GM10266 (cell line): ENCODE measurements around the gene TAL1.

Source experiments
- DNase-seq: peaks from one replicate; pipeline ENCODE4 v3.0.0; 2012; ENCODE audit errors: extremely low spot score
- TF ChIP-seq, protein P1 (sequence below): IDR thresholded peaks from 2 replicates; pipeline ENCODE4 v1.5.1; 2012; ENCODE audit warnings: mild to moderate bottlenecking, low read depth; ENCODE audit not compliant: control insufficient read depth, insufficient read depth; ENCODE audit errors: missing control alignments

TAL1 gene

DNA sequence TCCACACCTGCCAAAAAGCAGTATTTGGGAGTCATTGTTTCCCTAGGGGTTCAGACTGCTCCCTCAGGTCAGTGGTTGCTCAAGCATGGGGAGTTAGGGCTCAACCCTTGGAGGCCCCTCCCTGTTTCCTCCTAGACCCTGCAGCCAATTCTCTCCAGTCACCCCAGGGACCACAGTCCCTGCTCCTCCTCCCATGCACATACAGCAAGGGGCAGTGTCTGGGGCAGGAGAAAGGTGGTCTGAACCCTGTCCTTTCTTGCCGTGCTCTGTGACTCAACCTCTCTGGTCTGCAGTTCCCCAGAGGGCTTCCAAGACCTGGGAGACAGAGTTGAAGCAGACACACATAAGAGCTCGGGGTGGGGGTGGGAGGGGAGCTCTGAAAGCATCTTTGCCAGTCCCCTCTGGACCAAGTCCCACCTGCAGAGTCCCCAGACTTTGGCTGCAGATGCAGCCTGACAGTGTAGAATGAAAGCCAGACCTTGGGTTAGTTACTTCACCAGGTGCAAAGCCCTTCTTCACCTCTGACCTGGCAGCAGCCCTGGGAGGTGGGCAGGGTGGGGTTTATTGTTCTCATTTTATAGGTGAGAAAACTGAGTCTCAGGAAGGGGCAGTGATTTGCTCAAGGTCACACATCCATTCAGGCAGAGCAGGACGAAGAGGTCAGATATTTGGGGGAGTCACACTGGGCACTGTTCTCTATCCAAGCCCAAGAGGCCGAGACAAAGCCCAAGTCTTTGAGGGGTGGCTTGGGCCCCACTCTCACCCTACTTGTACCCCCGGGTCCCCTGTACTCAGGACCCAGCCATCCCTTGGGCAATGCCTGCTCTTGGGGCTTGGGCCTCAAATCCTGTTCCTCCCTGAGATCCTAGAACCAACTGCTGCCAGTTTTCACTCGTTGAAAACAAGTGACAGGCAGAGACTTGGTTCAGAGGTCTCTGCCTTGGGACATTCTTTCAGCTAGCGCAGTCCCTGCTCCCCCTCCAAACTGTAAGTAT is 42.9 kb downstream of the TAL1 start:
- DNase-seq: no peak
- TF ChIP-seq, protein P1, sequence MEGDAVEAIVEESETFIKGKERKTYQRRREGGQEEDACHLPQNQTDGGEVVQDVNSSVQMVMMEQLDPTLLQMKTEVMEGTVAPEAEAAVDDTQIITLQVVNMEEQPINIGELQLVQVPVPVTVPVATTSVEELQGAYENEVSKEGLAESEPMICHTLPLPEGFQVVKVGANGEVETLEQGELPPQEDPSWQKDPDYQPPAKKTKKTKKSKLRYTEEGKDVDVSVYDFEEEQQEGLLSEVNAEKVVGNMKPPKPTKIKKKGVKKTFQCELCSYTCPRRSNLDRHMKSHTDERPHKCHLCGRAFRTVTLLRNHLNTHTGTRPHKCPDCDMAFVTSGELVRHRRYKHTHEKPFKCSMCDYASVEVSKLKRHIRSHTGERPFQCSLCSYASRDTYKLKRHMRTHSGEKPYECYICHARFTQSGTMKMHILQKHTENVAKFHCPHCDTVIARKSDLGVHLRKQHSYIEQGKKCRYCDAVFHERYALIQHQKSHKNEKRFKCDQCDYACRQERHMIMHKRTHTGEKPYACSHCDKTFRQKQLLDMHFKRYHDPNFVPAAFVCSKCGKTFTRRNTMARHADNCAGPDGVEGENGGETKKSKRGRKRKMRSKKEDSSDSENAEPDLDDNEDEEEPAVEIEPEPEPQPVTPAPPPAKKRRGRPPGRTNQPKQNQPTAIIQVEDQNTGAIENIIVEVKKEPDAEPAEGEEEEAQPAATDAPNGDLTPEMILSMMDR: no peak

DNA sequence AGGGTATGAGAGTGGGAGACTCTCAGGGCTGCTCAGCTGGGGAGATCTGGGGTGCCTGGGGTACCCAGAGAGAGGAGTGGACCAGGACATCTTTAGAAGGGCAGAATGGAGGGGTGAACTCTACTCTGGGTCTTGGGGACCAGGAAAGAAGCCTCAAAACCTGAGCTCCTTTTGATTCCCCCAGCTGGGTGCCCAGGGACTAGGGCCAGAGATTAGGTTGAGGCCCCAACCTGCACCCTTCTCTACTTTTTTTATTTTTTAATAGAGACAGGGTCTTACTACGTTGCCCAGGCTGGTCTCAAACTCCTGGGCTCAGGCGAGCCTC is 44.1 kb downstream of the TAL1 start:
- DNase-seq: no peak
- TF ChIP-seq, protein P1: no peak

DNA sequence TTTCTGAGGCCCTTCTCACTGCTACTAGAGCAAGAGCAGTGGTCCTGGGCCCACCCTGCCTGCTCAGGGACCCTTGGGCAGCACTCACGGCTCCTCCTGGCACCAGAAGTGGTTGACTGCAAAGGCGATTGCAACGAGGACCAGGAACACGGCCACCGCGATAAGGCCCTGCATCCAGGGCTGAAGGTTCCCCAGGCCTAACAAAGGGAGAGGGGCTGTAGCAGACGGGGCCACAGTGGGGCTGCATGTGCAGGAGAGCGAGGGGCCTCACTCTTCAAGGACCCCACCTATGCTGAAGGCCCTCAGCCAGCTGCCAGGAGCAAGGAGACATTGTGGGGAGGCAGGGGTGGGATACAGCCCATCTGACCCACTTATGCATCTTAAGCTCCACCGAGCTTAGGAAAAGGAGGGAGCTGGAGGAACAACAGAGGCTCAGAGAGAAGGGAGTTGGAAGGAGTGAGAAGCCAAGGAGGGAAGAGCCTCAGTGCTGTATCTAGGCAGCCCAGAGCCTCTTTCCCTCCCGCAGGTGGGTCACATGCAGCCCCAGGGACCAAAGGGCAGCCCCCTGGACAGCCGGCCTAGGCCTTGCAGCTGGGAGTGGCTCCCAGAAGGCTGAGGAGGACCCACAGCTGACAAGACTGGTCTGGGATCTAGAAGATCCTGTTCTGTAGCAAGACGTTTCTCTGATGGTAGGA is 44.6 kb downstream of the TAL1 start:
- no peak for DNase-seq

DNA sequence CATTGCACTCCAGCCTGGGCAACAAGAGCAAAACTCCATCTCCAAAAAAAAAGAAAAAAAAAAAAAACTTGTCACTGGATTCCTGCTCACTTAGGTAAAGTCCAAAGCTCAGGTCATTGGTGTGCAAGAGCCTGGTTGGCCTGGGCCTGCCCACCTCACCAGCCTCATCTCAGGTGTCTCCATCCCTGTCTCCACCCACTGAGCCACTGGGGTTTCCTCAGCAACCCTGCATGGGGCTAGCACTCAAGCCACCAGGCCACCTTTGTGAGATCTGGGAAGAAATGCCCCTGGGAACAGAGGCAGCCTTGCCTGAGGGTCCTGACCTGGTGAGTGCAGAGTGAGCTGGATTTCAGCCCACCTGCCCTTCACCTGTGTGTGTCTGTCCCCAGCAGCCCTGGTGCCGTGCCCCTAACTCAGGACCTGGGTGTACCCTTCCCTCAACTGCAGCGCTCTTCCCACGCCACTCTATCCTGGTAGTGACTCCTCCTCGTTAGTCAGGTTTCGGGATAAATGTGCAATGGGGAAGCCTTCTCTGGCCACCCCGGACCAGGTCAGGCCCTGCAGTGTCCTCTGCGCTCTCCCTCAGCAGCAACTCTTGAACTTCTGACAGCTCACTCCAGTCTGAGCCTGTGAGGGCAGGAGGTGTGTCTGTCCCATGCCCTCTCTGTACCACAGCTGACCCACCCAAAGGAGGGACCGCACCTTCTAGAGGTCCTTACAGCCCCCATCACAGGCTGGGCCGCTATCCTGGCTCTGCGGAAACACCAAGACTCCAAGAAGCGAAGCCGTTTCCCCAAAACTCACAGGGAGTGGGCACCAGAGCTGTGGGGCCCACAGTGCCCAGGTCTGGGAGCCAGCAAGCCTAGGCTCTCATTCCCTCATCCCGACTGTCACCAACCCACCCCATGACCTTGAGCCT is 45.5 kb downstream of the TAL1 start:
- no peak for DNase-seq
- TF ChIP-seq, protein P1: no peak

More for the DNA sequence above, 44.6 kb downstream of the TAL1 start:
- TF ChIP-seq, protein P1: no peak

DNA sequence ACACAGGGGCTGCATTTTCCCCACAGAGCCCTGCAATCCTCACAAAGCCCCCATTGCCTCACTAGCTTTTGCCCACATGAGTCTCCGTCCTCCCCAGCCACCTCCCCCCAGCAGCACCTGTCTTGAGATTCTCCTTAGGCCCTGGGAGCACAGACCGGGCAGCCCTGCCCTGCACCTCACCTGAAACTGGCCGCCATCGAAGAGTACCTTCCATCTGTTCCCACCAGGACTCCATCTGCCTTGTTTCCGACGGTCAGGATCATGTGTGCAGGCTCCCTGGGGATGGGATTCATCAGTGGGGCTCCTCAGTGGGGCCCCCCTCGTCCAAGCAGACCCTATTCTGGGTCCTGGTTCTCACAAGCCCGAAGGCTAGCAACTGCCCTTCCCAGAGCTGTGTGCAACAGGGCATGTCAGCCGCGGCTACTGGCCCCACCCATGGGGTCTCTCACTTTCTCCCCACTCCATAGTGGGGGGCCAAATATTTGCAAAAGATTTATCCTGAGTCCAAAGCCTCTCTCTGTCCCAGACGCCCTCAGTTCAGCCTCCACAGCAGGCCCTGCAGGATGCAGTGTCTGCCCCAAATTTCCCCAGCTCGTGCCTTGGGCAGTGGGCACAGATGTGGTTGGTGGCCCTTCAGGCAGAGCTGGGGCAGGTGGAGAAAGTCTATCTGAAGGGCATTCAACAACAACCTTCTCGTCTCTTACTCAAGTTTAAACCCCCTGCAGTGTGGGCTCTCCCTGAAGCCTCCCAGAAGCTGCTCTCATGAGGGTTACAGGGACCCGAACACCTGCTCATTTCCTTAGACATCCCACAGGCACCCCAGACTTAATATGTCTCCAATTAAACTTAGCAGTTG is 47.0 kb downstream of the TAL1 start:
- TF ChIP-seq, protein P1: no peak
- DNase-seq: no peak

DNA sequence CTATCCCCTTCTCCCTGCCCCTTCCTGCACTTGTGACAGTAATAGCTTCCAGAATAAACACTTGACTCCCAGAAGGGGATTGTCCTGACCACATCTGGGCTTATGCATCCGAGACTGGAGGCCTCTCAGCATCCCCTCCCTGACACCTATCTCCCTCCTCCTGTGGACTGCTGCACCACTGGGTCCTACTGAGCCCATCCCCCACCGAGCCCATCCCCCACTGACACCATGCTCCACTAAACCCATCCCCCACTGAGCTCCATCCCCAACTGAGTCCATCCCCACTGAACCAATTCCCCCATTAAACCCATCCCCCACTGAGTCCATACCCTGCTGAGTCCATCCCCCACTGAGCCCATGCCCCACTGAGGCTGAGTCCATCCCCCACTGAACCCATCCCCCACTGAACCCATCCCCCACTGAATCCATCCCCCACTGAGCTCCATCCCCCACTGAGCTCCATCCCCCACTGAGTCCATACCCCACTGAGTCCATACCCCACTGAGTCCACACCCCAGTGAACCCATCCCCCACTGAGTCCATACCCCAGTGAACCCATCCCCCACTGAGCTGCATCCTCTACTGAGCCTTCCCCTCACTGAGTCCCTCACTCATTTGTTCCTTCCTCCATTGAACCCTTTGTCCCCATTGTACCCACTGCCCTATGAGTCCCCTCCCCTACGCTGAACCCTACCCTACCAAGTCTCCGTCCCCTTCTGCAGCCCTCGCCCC is 47.8 kb downstream of the TAL1 start:
- TF ChIP-seq, protein P1: no peak

More for the DNA sequence above, 47.8 kb downstream of the TAL1 start:
- no peak for DNase-seq
